ENCODE results near the gene FOXK1.
"Not testable (repeated sequence)": the region's sequence is repeated elsewhere in the genome, so short reads cannot be mapped to it uniquely, and the experiment has no call there.

GRCh38 chr7:4685676-4686075 is 3.6 kb downstream of the FOXK1 start:
- not testable (repeated sequence) for TF ChIP-seq CTCF (conservative IDR thresholded peaks at IDR 0.05 in 1 of 2, IDR thresholded peaks at IDR 0.05 in 1 of 2; ENCODE audit: low read depth in 1 of 2, low read length in 2 of 2); EZH2 (IDR thresholded peaks at IDR 0.05; ENCODE audit: low read length, missing control alignments)

Data from fibroblast of lung (primary cell).